BLaER1 (cell line): ENCODE data around the gene IFT80.
A peak's percentile ranks its signal among the peaks of the same experiment; 100 is the strongest.

Experiments
- H3K27ac ChIP-seq: shearing (Covaris generic); formaldehyde crosslinking; 2 replicates; pipeline ENCODE4 v1.8.1; 2022
- H3K27me3 ChIP-seq: shearing (Covaris generic); formaldehyde crosslinking; 2 replicates; pipeline ENCODE4 v1.8.1; 2022
- H3K36me3 ChIP-seq: shearing (Covaris generic); formaldehyde crosslinking; 2 replicates; pipeline ENCODE4 v1.8.1; 2022
- H3K4me1 ChIP-seq: shearing (Covaris generic); formaldehyde crosslinking; 2 replicates; pipeline ENCODE4 v1.8.1; 2022
- H3K4me2 ChIP-seq: shearing (Covaris generic); formaldehyde crosslinking; 2 replicates; pipeline ENCODE4 v1.8.1; 2022
- H3K4me3 ChIP-seq: shearing (Covaris generic); formaldehyde crosslinking; 2 replicates; pipeline ENCODE4 v1.8.1; 2022
- H3K9ac ChIP-seq: shearing (Covaris generic); formaldehyde crosslinking; 2 replicates; pipeline ENCODE4 v1.8.1; 2022
- H3K9me3 ChIP-seq: shearing (Covaris generic); formaldehyde crosslinking; 2 replicates; pipeline ENCODE4 v1.8.1; 2022
- H4K20me1 ChIP-seq: shearing (Covaris generic); formaldehyde crosslinking; 2 replicates; pipeline ENCODE4 v1.8.1; 2022
- Cebpa-rat ChIP-seq: shearing (Covaris generic); IDR thresholded peaks from 2 replicates; pipeline ENCODE4 v1.8.1; 2022

The IFT80 gene

DNA sequence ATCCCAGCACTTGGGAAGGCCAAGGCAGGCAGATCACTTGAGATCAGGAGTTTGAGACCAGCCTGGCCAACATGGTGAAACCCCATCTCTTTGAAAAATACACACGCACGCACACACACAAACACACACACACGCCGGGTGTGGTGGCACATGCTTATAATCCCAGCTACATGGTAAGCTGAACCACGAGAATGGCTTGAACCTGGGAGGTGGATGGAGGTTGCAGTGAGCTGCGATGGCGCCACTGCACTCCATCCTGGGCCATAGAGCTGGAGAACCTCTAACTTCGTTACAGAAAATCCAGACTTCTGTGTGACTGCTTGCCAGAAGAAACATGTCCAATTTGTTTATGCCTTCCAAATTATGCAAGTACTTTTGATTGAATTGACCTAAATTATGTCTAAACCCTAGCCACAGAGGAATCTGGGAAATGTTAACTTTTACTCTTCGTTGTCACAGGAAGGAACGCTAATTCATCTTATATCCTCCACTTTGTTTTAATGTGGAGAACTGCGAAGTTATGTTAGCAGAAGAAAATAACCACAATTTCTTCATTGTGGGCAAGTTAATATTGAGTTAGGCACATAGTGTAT is 28.9 kb upstream of the IFT80 start:
- Histone ChIP-seq H3K27me3 (no peaks in the 10 kb centered on the region), H3K4me3 (no peak overlapping the region), H3K9me3 (no peaks in the 10 kb centered on the region), H3K36me3 (peaks cover 92% of the 10 kb centered on the region), H3K4me2 (no peak overlapping the region), H4K20me1 (peaks cover 19% of the 10 kb centered on the region; the same call in 1 of the 2 replicates), H3K9ac (no peak overlapping the region), H3K27ac (no peak overlapping the region), H3K4me1 (0 out of 2 replicates have a peak, but pooled peaks cover 2% of the 10 kb centered on the region)
- TF ChIP-seq Cebpa-rat, result no peak

DNA sequence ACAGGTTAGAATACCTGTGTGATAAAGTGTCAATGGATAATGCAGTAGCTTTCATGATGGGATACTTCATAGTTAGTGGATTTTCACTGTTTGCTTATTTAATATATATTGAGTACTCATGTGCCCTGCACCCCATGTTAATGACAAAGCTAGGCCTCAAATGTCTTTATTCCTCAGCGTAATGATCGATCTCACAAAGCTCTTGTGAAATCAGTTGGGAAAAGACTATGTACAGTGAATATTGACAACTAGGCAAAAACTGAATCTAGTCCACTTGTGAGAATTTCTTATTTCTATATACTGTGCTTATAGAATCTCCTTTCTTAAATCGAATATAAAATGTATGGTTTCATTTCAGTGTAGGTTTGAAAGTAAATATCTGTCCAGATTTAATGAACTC is 18.3 kb upstream of the IFT80 start:
- TF ChIP-seq Cebpa-rat, result no peak
- H3K4me2 ChIP-seq, result no peak overlapping the region
- H3K4me1 ChIP-seq, result no peaks in the 10 kb centered on the region
- peaks cover 91% of the 10 kb centered on the region for H3K36me3 ChIP-seq
- no peaks in the 10 kb centered on the region for H3K27me3 ChIP-seq
- H3K27ac ChIP-seq, result no peak overlapping the region
- H3K4me3 ChIP-seq, result no peak overlapping the region
- H3K9ac ChIP-seq, result no peak overlapping the region
- no peaks in the 10 kb centered on the region for H3K9me3 ChIP-seq
- H4K20me1 ChIP-seq, result peaks cover 47% of the 10 kb centered on the region

DNA sequence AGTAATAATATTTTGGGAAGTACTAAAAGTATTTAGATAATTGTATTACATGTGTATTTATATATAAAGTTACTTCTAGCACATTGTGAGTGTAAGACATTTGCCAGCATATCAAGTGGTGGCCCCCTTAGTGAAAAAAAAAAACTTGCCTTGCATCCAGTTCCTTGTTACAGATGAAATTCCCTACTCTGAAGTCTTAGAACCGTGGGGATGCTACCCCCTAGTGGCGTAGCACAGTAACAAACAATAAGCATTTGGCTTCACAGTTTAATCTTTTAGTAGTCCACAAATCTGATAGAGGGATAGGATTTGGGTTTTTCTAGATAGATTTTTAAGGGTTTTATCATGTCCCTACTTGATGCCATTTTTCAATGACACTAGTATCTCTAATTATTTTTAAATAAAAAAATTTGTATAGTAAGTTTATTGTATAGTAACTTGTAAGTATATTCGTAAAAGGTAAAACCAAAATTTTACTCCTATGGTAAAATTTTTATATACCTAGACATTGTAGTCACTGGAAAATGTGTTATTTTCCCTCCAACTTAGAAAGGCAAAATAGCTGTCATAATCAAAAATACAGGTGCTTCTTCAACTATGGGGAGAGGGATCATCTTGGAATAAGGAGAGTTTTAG is 14.7 kb upstream of the IFT80 start:
- Histone ChIP-seq H3K9me3 (no peaks in the 10 kb centered on the region), H4K20me1 (peaks cover 66% of the 10 kb centered on the region), H3K4me3 (no peak overlapping the region), H3K27ac (no peak overlapping the region), H3K4me1 (peaks cover 5% of the 10 kb centered on the region; the same call in 1 of the 2 replicates), H3K36me3 (peaks cover 73% of the 10 kb centered on the region), H3K27me3 (no peaks in the 10 kb centered on the region), H3K4me2 (no peak overlapping the region), H3K9ac (no peak overlapping the region)
- no peak for TF ChIP-seq Cebpa-rat

DNA sequence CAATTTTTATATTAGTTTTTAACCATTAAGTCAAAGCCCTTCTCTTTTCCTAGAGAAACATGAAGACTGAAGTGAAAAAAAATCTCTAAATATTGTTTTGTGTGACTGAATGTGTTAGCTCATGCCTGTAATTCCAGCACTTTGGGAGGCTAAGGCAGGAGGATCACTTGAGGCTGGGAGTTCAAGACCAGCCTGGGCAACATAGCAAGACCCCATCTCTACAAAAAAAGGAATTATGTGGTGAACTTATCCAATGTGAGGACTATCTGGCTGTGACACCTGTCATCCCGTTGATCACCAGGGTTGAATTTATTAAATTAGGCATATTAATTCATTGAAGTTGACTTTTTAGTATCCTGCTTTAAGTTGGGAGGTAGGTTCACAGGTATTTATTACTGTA is 13.5 kb upstream of the IFT80 start:
- Histone ChIP-seq H3K27me3 (no peaks in the 10 kb centered on the region), H3K9me3 (no peaks in the 10 kb centered on the region), H3K36me3 (peaks cover 66% of the 10 kb centered on the region), H4K20me1 (peaks cover 56% of the 10 kb centered on the region; the same call in 1 of the 2 replicates), H3K9ac (no peak overlapping the region), H3K27ac (no peak overlapping the region), H3K4me1 (peaks cover 5% of the 10 kb centered on the region; the same call in 1 of the 2 replicates), H3K4me2 (no peak overlapping the region), H3K4me3 (no peak overlapping the region)
- TF ChIP-seq Cebpa-rat, result no peak

DNA sequence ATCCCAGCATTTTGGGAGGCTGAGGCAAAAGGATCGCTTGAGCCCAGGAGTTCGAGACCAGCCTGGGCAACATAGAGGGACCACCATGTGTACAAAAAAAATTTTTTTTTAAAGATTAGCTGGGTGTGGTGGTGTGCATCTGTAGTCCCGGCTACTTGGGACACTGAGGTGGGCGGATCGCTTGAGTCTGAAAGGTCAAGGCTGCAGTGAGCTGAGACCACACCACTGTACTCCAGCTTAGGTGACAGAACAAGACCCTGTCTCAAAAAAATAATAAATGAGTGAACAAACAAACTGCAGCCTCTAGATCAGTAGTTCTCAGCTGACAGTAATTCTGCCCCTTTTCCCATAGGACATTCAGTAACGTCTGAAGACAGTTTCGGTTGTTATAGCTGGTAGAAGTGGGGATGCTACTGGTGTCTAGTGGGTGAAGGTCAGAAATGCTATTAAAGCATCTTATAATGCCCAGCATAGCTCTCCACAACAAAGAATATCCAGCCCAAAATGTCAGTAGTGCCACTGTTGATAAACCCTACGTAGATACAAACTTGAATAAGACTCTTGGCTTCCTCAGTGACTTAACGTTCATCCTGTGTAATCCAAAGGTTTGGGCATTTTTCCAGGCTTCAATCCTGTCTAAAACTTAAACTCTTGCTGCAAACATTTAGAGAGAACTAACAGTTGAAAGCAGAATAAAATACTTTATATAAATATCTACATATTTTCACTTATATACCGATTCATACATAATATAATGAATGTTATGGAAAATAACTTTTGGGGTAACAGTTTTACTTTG is 11.0 kb upstream of the IFT80 start:
- no peaks in the 10 kb centered on the region for H3K9me3 ChIP-seq
- 0 out of 2 replicates have a peak overlapping the region, but pooled peaks have one; percentile 3 for H3K4me2 ChIP-seq
- peaks cover 57% of the 10 kb centered on the region for H3K36me3 ChIP-seq

DNA sequence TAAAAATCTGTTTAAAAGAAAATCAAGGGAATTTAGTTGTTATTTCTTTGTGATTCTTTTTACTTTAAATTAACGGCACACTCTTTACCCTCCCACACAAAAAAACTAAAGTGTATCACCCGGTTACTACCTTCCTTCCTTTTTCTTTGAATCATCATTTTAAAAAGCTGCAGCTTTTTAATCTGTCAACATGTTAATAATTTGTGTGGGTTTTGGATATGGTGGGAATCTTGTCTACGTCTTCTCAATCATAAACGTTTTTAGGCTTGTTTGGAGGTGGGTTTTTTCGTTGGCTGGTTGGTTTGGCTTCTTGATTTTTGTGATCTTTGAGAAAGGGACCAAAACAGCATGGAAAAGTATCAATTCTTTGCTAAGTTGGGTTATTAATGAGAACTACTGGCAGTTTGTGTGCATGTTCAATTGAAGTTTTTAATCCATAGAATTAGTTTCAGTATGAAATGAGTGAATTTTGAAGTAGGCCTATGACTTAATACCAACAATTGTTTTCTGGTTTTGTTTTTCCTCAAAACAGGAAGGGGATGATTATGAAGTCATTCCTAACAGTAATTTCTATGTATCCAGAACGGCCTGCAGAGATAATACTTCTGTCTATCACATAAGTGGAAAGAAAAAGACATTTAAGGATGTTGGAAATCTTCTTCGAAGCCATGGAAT is 4.9 kb upstream of the IFT80 start:
- H3K9me3 ChIP-seq, result no peaks in the 10 kb centered on the region
- no peak for TF ChIP-seq Cebpa-rat
- peaks cover 19% of the 10 kb centered on the region for H3K36me3 ChIP-seq
- H3K27ac ChIP-seq, result peak overlapping the region; percentile 98; the same call in 1 of the 2 replicates
- no peaks in the 10 kb centered on the region for H3K27me3 ChIP-seq
- peak overlapping the region; percentile 94; the same call in 1 of the 2 replicates for H3K4me3 ChIP-seq
- peaks cover 24% of the 10 kb centered on the region for H3K4me1 ChIP-seq
- peaks cover 83% of the 10 kb centered on the region for H4K20me1 ChIP-seq
- peak overlapping the region; percentile 52; the same call in 1 of the 2 replicates for H3K9ac ChIP-seq
- peak overlapping the region; percentile 86 for H3K4me2 ChIP-seq

More for the DNA sequence above, 11.0 kb upstream of the IFT80 start:
- H4K20me1 ChIP-seq, result peaks cover 67% of the 10 kb centered on the region
- no peaks in the 10 kb centered on the region for H3K27me3 ChIP-seq
- H3K4me1 ChIP-seq, result peaks cover 8% of the 10 kb centered on the region
- no peak overlapping the region for H3K27ac ChIP-seq
- no peak overlapping the region for H3K4me3 ChIP-seq
- no peak for TF ChIP-seq Cebpa-rat
- H3K9ac ChIP-seq, result no peak overlapping the region

DNA sequence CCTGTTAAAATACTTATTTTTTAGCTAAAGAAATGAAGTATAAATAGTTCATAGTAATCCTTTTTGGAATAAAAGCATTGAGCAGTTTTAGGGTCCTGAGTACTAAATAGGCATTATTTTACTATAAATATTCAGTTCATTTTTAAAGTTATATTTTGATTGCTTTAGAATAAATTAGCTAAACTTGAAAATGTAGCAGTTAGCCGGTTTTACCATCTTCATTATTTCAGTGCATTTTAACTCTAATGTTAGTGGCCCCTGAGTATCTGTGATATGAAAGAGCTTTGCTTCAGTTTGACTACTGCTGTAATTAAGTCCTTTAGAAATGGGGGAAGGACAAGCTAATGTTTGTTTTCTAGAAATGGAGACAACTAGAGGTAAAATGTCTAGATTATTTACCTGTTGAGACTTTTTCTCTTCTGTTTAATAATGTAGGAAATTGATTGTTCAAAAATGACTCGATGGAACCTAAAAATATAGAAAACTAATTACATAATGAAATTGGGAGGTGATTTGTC is 4.1 kb upstream of the IFT80 start:
- Histone ChIP-seq H3K9me3 (no peaks in the 10 kb centered on the region), H3K9ac (peak overlapping the region; percentile 99; the same call in 1 of the 2 replicates), H3K27me3 (no peaks in the 10 kb centered on the region), H4K20me1 (peaks cover 83% of the 10 kb centered on the region), H3K4me3 (peak overlapping the region; percentile 94), H3K4me2 (peak overlapping the region; percentile 86), H3K4me1 (peaks cover 30% of the 10 kb centered on the region), H3K36me3 (peaks cover 15% of the 10 kb centered on the region), H3K27ac (peak overlapping the region; percentile 98)
- TF ChIP-seq Cebpa-rat, result no peak

DNA sequence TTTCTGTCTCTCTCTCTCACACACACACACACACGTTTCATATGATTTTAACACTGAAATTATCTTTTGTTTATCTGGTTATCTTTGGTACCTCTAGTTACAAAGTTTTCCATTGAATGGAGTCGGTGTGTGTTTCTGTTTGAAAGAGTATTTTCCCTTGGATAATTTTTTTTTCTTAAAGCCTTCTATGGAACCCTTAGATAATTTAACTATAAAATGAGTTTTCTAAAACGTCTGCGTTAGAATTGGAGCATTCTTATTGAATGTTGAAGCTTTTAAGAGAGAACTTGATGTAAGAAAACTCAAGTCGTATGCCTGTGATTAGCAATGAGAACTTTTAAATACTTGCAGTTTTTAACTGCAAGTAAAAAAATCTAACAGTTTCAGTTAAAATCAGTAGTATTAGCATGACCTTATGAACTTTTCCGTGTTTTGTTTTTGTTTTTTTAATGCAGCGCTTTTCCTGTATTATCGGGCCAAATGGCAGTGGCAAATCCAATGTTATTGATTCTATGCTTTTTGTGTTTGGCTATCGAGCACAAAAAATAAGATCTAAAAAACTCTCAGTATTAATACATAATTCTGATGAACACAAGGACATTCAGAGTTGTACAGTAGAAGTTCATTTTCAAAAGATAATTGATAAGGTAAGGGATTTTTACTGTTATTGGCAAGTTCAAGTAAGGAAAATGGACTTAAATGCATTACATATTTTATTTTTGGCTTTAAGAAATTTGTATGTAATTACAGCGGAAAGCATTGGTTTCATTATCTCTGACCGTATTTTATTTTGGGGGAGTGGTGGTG is 3.4 kb upstream of the IFT80 start:
- peak overlapping the region; percentile 94 for H3K4me3 ChIP-seq
- H3K4me1 ChIP-seq, result peaks cover 36% of the 10 kb centered on the region
- H3K27ac ChIP-seq, result peak overlapping the region; percentile 98
- peaks cover 13% of the 10 kb centered on the region for H3K36me3 ChIP-seq
- H3K9ac ChIP-seq, result peak overlapping the region; percentile 99
- peak overlapping the region; percentile 86 for H3K4me2 ChIP-seq
- H3K27me3 ChIP-seq, result no peaks in the 10 kb centered on the region
- no peaks in the 10 kb centered on the region for H3K9me3 ChIP-seq
- peaks cover 79% of the 10 kb centered on the region for H4K20me1 ChIP-seq
- no peak for TF ChIP-seq Cebpa-rat
